CD8-positive, alpha-beta memory T cell (primary cell): Measurements from ENCODE around the gene AKR1C2. TPM values are rescaled to one million over a fixed set of nuclear protein-coding genes. Genes with fewer than 3 reads are reported as not detected.
"Not testable (repeated sequence)": the region's sequence is repeated elsewhere in the genome, so short reads cannot be mapped to it uniquely, and the experiment has no call there.

Source experiments
- CTCF ChIA-PET: fragments of 350-600 bp; sonication (Branson Sonifier 250); formaldehyde crosslinking; loops from one replicate; lab custom pipeline; 2021; ENCODE audit warnings: antibody characterized with exemption; lab: Charles Lee
- POLR2A ChIA-PET: fragments of 350-600 bp; sonication (Branson Sonifier 250); formaldehyde crosslinking; loops from one replicate; lab custom pipeline; 2021; ENCODE audit warnings: antibody characterized with exemption; lab: Charles Lee
- DNase-seq, 5 donors: peaks; one replicate each; pipeline versions ENCODE4 v3.0.0 to v3.0.0-alpha.2; 2020 to 2022; ENCODE audit warnings: mixed read lengths in 1 of 5
- H3K27ac ChIP-seq: one replicate; pipeline ENCODE4 v1.7.0; 2013; ENCODE audit warnings: low read depth, mild to moderate bottlenecking, low read length, moderate library complexity
- H3K27me3 ChIP-seq: 2 replicates; pipeline ENCODE4 v1.7.0; 2013; ENCODE audit warnings: low read length, mild to moderate bottlenecking; ENCODE audit not compliant: insufficient read depth, poor library complexity, severe bottlenecking
- H3K36me3 ChIP-seq: 2 replicates; pipeline ENCODE4 v1.7.0; 2013; ENCODE audit warnings: mild to moderate bottlenecking, low read length, moderate library complexity; ENCODE audit not compliant: insufficient read depth
- H3K4me1 ChIP-seq: 2 replicates; pipeline ENCODE4 v1.7.0; 2013; ENCODE audit warnings: mild to moderate bottlenecking, low read length, moderate library complexity; ENCODE audit not compliant: insufficient read depth
- H3K4me3 ChIP-seq: 2 replicates; pipeline ENCODE4 v1.7.0; 2013; ENCODE audit warnings: mild to moderate bottlenecking, low read length
- H3K9me3 ChIP-seq: 2 replicates; pipeline ENCODE4 v1.7.0; 2013; ENCODE audit warnings: mild to moderate bottlenecking, low read length
- H3K27ac Mint-ChIP-seq, 8 donors: one replicate each; pipeline ENCODE4 v1.8.0; 2020 to 2021; ENCODE audit warnings: mixed read lengths in 8 of 8, mild to moderate bottlenecking in 6 of 8, inconsistent platforms in 3 of 8, moderate library complexity in 3 of 8
- H3K27me3 Mint-ChIP-seq, 2 donors: one replicate each; pipeline ENCODE4 v1.8.0; 2020 to 2021; ENCODE audit warnings: mixed read lengths in 2 of 2, mild to moderate bottlenecking in 1 of 2, moderate library complexity in 1 of 2
- H3K36me3 Mint-ChIP-seq, 3 donors: one replicate each; pipeline ENCODE4 v1.8.0; 2020 to 2021; ENCODE audit warnings: mixed read lengths in 3 of 3, inconsistent platforms in 1 of 3, mild to moderate bottlenecking in 1 of 3
- H3K4me1 Mint-ChIP-seq, 3 donors: one replicate each; pipeline ENCODE4 v1.8.0; 2020 to 2021; ENCODE audit warnings: mixed read lengths in 3 of 3, inconsistent platforms in 1 of 3, mild to moderate bottlenecking in 1 of 3
- H3K4me3 Mint-ChIP-seq, 7 donors: one replicate each; pipeline ENCODE4 v1.8.0; 2020 to 2021; ENCODE audit warnings: mixed read lengths in 7 of 7, mild to moderate bottlenecking in 6 of 7, moderate library complexity in 4 of 7, inconsistent platforms in 2 of 7
- H3K9me3 Mint-ChIP-seq, 5 donors: one replicate each; pipeline ENCODE4 v1.8.0; 2020 to 2022; ENCODE audit warnings: mixed read lengths in 5 of 5, mild to moderate bottlenecking in 3 of 5, moderate library complexity in 2 of 5, inconsistent platforms in 1 of 5
- polyA plus RNA-seq: library from polyadenylated mRNA; unstranded; fragments of 300-500 nt; fragmentation: Illumina TruSeq; gene quantifications from one replicate; pipeline ENCODE4 v1.2.3, GENCODE V29; 2021
- total RNA-seq, 2 experiments: library from RNA; stranded (reverse); gene quantifications; one replicate each; pipeline ENCODE4 v1.2.3, GENCODE V29; 2021

The AKR1C2 gene
- total and polyA plus RNA-seq, 3 experiments from 2014 or later: not detected

GRCh38 chr10:4991463-4991862 lies 12.2 kb downstream of the AKR1C2 start:
- H3K4me3 Mint-ChIP-seq, H3K27me3 Mint-ChIP-seq, H3K9me3 Mint-ChIP-seq, H3K4me3 ChIP-seq, H3K27ac Mint-ChIP-seq, CTCF ChIA-PET, H3K4me1 ChIP-seq, H3K36me3 ChIP-seq, H3K27me3 ChIP-seq, H3K36me3 Mint-ChIP-seq, H3K27ac ChIP-seq, DNase-seq, POLR2A ChIA-PET, H3K4me1 Mint-ChIP-seq, H3K9me3 ChIP-seq: not testable (repeated sequence)

DNA sequence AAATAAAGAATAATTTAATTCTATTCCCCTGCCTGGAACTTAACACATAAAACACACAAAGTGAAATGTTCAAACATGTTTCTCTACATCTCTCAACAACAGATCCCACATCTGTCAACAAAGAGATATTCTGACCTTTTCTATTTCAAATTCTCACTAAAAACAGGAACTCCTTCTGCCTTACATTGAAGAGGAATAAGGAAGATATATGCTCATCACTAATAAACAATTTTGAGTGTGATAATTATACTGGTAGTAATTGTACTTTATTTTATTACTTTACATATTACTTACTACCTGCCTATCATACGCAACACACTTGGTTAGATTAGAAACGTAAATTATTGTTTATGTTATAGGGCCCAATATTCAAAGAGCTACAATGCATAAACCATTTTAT lies 13.4 kb downstream of the AKR1C2 start:
- Histone ChIP-seq H3K27me3 (no peaks in the 10 kb centered on the region), H3K9me3 (no peaks in the 10 kb centered on the region), H3K4me1 (no peaks in the 10 kb centered on the region), H3K36me3 (no peaks in the 10 kb centered on the region), H3K4me3 (no peak overlapping the region), H3K27ac (no peak overlapping the region)
- Mint-ChIP-seq H3K27ac (no peak overlapping the region), H3K4me1 (no peaks in the 10 kb centered on the region), H3K36me3 (no peaks in the 10 kb centered on the region), H3K4me3 (no peak overlapping the region), H3K9me3 (peaks cover 0 to 2% (median 0%) of the 10 kb centered on the region in 5 donors), H3K27me3 (peaks cover 0 to 3% of the 10 kb centered on the region in 2 donors)
- ChIA-PET CTCF (no interaction called here), POLR2A (no interaction called here)
- no peak for DNase-seq

DNA sequence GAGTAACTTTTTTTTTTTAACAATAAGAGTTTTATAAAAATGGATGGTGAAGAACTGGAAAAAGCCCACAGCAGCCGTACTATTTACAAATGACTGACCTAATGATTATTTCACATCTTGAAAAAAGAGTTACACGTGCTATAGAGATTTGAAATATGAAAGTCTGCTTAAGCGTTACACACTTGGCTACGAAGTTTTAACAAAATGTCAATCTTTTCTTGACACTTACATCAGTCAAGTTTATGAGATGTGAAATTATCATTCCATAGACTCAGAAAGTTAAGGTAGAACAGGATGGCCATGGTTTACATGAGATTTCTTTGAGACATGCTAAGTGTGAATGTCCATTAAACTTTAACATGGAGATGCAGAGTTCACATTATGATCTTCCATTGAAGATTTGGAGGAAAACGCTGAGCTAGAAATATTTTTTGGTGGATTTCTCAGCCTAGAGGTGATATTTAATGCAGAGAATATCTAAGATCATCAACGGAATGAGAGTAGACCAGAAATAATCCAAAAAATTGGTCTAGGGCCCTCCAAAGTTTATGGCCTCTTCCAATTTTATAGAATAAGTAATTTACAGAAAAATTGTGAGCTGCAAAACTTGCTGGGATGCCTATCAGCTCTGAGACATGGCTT lies 15.5 kb downstream of the AKR1C2 start:
- H3K27me3 ChIP-seq, H3K9me3 ChIP-seq, H3K27me3 Mint-ChIP-seq, H3K36me3 ChIP-seq, H3K4me3 Mint-ChIP-seq, H3K4me1 Mint-ChIP-seq, DNase-seq, POLR2A ChIA-PET, H3K27ac ChIP-seq, H3K4me3 ChIP-seq, CTCF ChIA-PET, H3K36me3 Mint-ChIP-seq, H3K9me3 Mint-ChIP-seq, H3K4me1 ChIP-seq, H3K27ac Mint-ChIP-seq: not testable (repeated sequence)

DNA sequence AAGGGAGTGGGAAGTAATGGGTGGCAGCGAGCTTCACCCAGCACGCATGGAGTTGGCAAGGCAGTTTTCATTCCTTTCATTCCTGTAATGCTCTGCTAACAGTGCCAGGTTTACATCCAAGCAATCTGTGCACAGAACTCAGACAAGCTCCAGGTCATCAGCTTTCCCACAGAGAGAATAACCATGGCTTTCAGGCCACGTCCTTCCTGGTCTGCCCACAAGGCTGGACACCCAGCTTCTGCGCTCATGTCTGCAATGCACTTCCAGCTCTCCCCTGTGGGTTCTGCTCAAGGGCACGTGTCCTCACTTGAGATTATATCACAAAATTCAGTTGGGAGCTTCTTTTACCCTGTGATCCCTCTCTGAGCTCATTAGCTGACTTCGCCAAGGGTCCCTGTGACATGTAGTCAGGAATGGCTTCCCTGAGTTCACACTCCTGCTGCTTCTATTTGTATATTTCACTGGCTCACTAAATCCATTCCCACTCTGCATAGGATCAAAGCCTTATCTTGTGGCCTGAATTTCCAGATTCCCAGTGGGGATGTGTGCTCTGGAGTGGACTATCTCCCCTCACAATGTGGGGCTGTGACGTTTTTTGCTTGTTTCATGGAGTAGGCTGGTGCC lies 18.6 kb downstream of the AKR1C2 start:
- Mint-ChIP-seq H3K27me3 (peaks cover 3% of the 10 kb centered on the region in 2 donors), H3K4me1 (no peaks in the 10 kb centered on the region), H3K4me3 (no peak overlapping the region), H3K27ac (no peak overlapping the region), H3K36me3 (no peaks in the 10 kb centered on the region), H3K9me3 (peaks cover 0 to 2% (median 0%) of the 10 kb centered on the region in 5 donors)
- POLR2A ChIA-PET: no interaction called here
- no peak for DNase-seq
- CTCF ChIA-PET: no interaction called here
- no peaks in the 10 kb centered on the region for H3K27me3 ChIP-seq
- no peaks in the 10 kb centered on the region for H3K9me3 ChIP-seq
- H3K4me3 ChIP-seq: no peak overlapping the region
- no peak overlapping the region for H3K27ac ChIP-seq
- no peaks in the 10 kb centered on the region for H3K4me1 ChIP-seq
- no peaks in the 10 kb centered on the region for H3K36me3 ChIP-seq

- POLR2A ChIA-PET: no interaction called here
- Histone ChIP-seq H3K4me3 (no peak overlapping the region), H3K9me3 (no peaks in the 10 kb centered on the region), H3K4me1 (no peaks in the 10 kb centered on the region), H3K36me3 (no peaks in the 10 kb centered on the region), H3K27me3 (no peaks in the 10 kb centered on the region), H3K27ac (no peak overlapping the region)
- H3K9me3 Mint-ChIP-seq: peaks cover 0 to 2% (median 0%) of the 10 kb centered on the region in 5 donors
- no peak for DNase-seq
- H3K27ac Mint-ChIP-seq: no peak overlapping the region
- no peak overlapping the region for H3K4me3 Mint-ChIP-seq
- no peaks in the 10 kb centered on the region for H3K36me3 Mint-ChIP-seq
- CTCF ChIA-PET: no interaction called here
- no peaks in the 10 kb centered on the region for H3K4me1 Mint-ChIP-seq
- H3K27me3 Mint-ChIP-seq: peaks cover 3% of the 10 kb centered on the region in 2 donors
Observed at GRCh38 chr10:4984223-4984622, 19.4 kb downstream of the AKR1C2 start.

GRCh38 chr10:4983615-4984216 lies 19.9 kb downstream of the AKR1C2 start:
- H3K36me3 ChIP-seq: no peaks in the 10 kb centered on the region
- ChIA-PET CTCF (no interaction called here), POLR2A (no interaction called here)
- Mint-ChIP-seq H3K27me3 (peaks cover 3% of the 10 kb centered on the region in 2 donors), H3K4me1 (no peaks in the 10 kb centered on the region), H3K36me3 (no peaks in the 10 kb centered on the region), H3K27ac (no peak overlapping the region), H3K4me3 (no peak overlapping the region), H3K9me3 (peaks cover 0 to 2% (median 0%) of the 10 kb centered on the region in 5 donors)
- no peaks in the 10 kb centered on the region for H3K4me1 ChIP-seq
- H3K9me3 ChIP-seq: no peaks in the 10 kb centered on the region
- H3K27me3 ChIP-seq: no peaks in the 10 kb centered on the region
- H3K27ac ChIP-seq: no peak overlapping the region
- no peak overlapping the region for H3K4me3 ChIP-seq
- no peak for DNase-seq

- Histone ChIP-seq H3K4me3 (no peak overlapping the region), H3K9me3 (no peaks in the 10 kb centered on the region), H3K27ac (no peak overlapping the region), H3K27me3 (no peaks in the 10 kb centered on the region), H3K4me1 (no peaks in the 10 kb centered on the region), H3K36me3 (no peaks in the 10 kb centered on the region)
- H3K4me1 Mint-ChIP-seq: no peaks in the 10 kb centered on the region
- H3K36me3 Mint-ChIP-seq: no peaks in the 10 kb centered on the region
- H3K4me3 Mint-ChIP-seq: no peak overlapping the region
- H3K27ac Mint-ChIP-seq: no peak overlapping the region
- H3K27me3 Mint-ChIP-seq: peaks cover 3% of the 10 kb centered on the region in 2 donors
- ChIA-PET CTCF (no interaction called here), POLR2A (no interaction called here)
- DNase-seq: no peak
- H3K9me3 Mint-ChIP-seq: peaks cover 0 to 2% (median 0%) of the 10 kb centered on the region in 5 donors
Observed at GRCh38 chr10:4982764-4983226, 20.9 kb downstream of the AKR1C2 start.

- no peak overlapping the region for H3K27ac Mint-ChIP-seq
- peaks cover 3% of the 10 kb centered on the region in 2 donors for H3K27me3 Mint-ChIP-seq
- H3K36me3 Mint-ChIP-seq: no peaks in the 10 kb centered on the region
- Histone ChIP-seq H3K36me3 (no peaks in the 10 kb centered on the region), H3K4me3 (no peak overlapping the region), H3K27ac (no peak overlapping the region), H3K9me3 (no peaks in the 10 kb centered on the region), H3K27me3 (no peaks in the 10 kb centered on the region), H3K4me1 (no peaks in the 10 kb centered on the region)
- no peak for DNase-seq
- H3K4me3 Mint-ChIP-seq: no peak overlapping the region
- POLR2A ChIA-PET: no interaction called here
- no peaks in the 10 kb centered on the region for H3K4me1 Mint-ChIP-seq
- CTCF ChIA-PET: no interaction called here
- peaks cover 0 to 2% (median 0%) of the 10 kb centered on the region in 5 donors for H3K9me3 Mint-ChIP-seq
Observed at GRCh38 chr10:4981722-4982471, 21.8 kb downstream of the AKR1C2 start.
